ENCODE measurements around the gene CILP2. TPM values are rescaled to one million over a fixed set of nuclear protein-coding genes. Genes with fewer than 3 reads are reported as not detected.

Gene CILP2
- total and polyA plus RNA-seq, 4 donors: 0.08 to 0.42 (median 0.09) TPM; not detected in 1

- no peak for DNase-seq (ENCODE audit: low spot score)
- Histone ChIP-seq H3K4me1 (ENCODE audit: control insufficient read depth in 4 of 4, insufficient read depth in 4 of 4, low read length in 3 of 4) (peaks cover 0 to 32% (median 22%) of the 10 kb centered on the region in 4 donors), H3K9me3 (ENCODE audit: control insufficient read depth in 4 of 4, low read length in 3 of 4) (no peaks in the 10 kb centered on the region), H3K27ac (ENCODE audit: low read depth in 1 of 2, low read length in 2 of 2) (no peak overlapping the region), H3K4me3 (ENCODE audit: low read depth in 1 of 3, low read length in 3 of 3) (no peak overlapping the region), H3K36me3 (ENCODE audit: control insufficient read depth in 4 of 4, insufficient read depth in 3 of 4, low read depth in 1 of 4, low read length in 3 of 4) (peaks cover 6 to 47% (median 32%) of the 10 kb centered on the region in 4 donors), H3K27me3 (ENCODE audit: control insufficient read depth in 4 of 4, insufficient read depth in 4 of 4, low read length in 3 of 4) (no peaks in the 10 kb centered on the region), H3K9ac (ENCODE audit: low read depth in 1 of 2, low read length in 2 of 2) (no peak overlapping the region)
- WGBS: 70% methylated on average over 15 of the region's 15 CpGs
- peak in 1 of 2 donors; percentile 78 for TF ChIP-seq EGR1 (IDR thresholded peaks at IDR 0.05; ENCODE audit: low read depth in 2 of 2)
- TF ChIP-seq, protein P1, sequence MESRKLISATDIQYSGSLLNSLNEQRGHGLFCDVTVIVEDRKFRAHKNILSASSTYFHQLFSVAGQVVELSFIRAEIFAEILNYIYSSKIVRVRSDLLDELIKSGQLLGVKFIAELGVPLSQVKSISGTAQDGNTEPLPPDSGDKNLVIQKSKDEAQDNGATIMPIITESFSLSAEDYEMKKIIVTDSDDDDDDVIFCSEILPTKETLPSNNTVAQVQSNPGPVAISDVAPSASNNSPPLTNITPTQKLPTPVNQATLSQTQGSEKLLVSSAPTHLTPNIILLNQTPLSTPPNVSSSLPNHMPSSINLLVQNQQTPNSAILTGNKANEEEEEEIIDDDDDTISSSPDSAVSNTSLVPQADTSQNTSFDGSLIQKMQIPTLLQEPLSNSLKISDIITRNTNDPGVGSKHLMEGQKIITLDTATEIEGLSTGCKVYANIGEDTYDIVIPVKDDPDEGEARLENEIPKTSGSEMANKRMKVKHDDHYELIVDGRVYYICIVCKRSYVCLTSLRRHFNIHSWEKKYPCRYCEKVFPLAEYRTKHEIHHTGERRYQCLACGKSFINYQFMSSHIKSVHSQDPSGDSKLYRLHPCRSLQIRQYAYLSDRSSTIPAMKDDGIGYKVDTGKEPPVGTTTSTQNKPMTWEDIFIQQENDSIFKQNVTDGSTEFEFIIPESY (IDR thresholded peaks at IDR 0.05): no peak
Measured at GRCh38 chr19:19493841-19494546, 44.1 kb upstream of the CILP2 start.

GRCh38 chr19:19495614-19496603 is 42.2 kb upstream of the CILP2 start:
- Histone ChIP-seq H3K27me3 (ENCODE audit: control insufficient read depth in 4 of 4, insufficient read depth in 4 of 4, low read length in 3 of 4) (no peaks in the 10 kb centered on the region), H3K4me1 (ENCODE audit: control insufficient read depth in 4 of 4, insufficient read depth in 4 of 4, low read length in 3 of 4) (peaks cover 0 to 15% (median 8%) of the 10 kb centered on the region in 4 donors), H3K9ac (ENCODE audit: low read depth in 1 of 2, low read length in 2 of 2) (no peak overlapping the region), H3K4me3 (ENCODE audit: low read depth in 1 of 3, low read length in 3 of 3) (no peak overlapping the region), H3K36me3 (ENCODE audit: control insufficient read depth in 4 of 4, insufficient read depth in 3 of 4, low read depth in 1 of 4, low read length in 3 of 4) (peaks cover 6 to 65% (median 42%) of the 10 kb centered on the region in 4 donors), H3K27ac (ENCODE audit: low read depth in 1 of 2, low read length in 2 of 2) (no peak overlapping the region), H3K9me3 (ENCODE audit: control insufficient read depth in 4 of 4, low read length in 3 of 4) (no peaks in the 10 kb centered on the region)
- TF ChIP-seq HNF4A (conservative IDR thresholded peaks at IDR 0.05) (no peak), NR2F2 (IDR thresholded peaks at IDR 0.05) (no peak), RAD21 (IDR thresholded peaks at IDR 0.05) (no peak), SP1 (IDR thresholded peaks at IDR 0.05) (no peak), GABPA (IDR thresholded peaks at IDR 0.05 in 1 of 2, conservative IDR thresholded peaks at IDR 0.05 in 1 of 2) (no peak), JUND (IDR thresholded peaks at IDR 0.05) (no peak), YY1 (IDR thresholded peaks at IDR 0.05) (no peak), FOXA1 (IDR thresholded peaks at IDR 0.05) (no peak)
- TF ChIP-seq, protein P2, sequence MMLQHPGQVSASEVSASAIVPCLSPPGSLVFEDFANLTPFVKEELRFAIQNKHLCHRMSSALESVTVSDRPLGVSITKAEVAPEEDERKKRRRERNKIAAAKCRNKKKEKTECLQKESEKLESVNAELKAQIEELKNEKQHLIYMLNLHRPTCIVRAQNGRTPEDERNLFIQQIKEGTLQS (IDR thresholded peaks at IDR 0.05): no peak
- DNase-seq (ENCODE audit: low spot score): no peak
- WGBS: 92% methylated on average over 30 of the region's 30 CpGs

DNA sequence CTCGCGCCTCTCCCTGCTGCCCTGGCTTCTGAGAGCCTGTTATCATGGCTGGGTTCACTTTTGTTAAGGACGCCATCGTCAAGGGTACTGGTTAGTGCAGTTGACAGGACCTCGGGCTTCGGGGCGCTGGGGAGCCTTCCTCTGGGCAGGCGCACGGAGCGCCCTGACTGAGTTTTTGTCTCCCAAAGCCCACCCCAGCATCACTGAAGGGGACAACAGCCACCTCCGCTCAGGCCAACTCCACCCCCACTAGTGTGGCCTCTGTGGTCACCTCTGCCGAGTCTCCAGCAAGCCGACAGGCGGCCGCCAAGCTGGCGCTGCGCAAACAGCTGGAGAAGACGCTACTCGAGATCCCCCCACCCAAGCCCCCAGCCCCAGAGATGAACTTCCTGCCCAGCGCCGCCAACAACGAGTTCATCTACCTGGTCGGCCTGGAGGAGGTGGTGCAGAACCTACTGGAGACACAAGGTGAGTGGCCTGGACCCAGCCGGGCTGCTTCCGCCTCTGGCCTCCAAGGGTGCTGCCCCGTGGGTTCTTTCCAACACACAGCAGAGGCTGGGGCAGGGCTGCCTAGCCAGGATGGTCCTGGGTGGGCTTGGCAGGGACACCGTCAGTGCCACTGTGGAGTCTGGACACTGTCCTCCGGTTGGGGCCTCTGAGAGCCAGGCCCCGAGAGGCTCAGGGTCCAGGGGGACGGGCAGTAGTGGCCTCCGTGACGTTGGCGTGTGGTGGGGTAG is 39.6 kb upstream of the CILP2 start:
- Histone ChIP-seq H3K9ac (ENCODE audit: low read depth in 1 of 2, low read length in 2 of 2) (no peak overlapping the region), H3K36me3 (ENCODE audit: control insufficient read depth in 4 of 4, insufficient read depth in 3 of 4, low read depth in 1 of 4, low read length in 3 of 4) (peaks cover 11 to 84% (median 52%) of the 10 kb centered on the region in 4 donors), H3K27ac (ENCODE audit: low read depth in 1 of 2, low read length in 2 of 2) (no peak overlapping the region), H3K9me3 (ENCODE audit: control insufficient read depth in 4 of 4, low read length in 3 of 4) (no peaks in the 10 kb centered on the region), H3K4me1 (ENCODE audit: control insufficient read depth in 4 of 4, insufficient read depth in 4 of 4, low read length in 3 of 4) (peaks cover 0 to 11% (median 7%) of the 10 kb centered on the region in 4 donors), H3K4me3 (ENCODE audit: low read depth in 1 of 3, low read length in 3 of 3) (no peak overlapping the region), H3K27me3 (ENCODE audit: control insufficient read depth in 4 of 4, insufficient read depth in 4 of 4, low read length in 3 of 4) (no peaks in the 10 kb centered on the region)
- no peak for DNase-seq (ENCODE audit: low spot score)
- WGBS: 96% methylated on average over 33 of the region's 33 CpGs
- TF ChIP-seq TAF1 (conservative IDR thresholded peaks at IDR 0.05) (no peak), YY1 (IDR thresholded peaks at IDR 0.05) (no peak), EGR1 (IDR thresholded peaks at IDR 0.05; ENCODE audit: low read depth in 2 of 2) (no peak), NR2F2 (IDR thresholded peaks at IDR 0.05) (no peak), SP1 (IDR thresholded peaks at IDR 0.05) (no peak), FOXA2 (IDR thresholded peaks at IDR 0.05) (no peak)

Measured in liver (tissue), 9 donors.